ENCODE data around the gene GPR55. TPM values are rescaled to one million over a fixed set of nuclear protein-coding genes. Genes with fewer than 3 reads are reported as not detected.

The GPR55 gene
- polyA plus RNA-seq, 1 donor = 0.04 TPM

DNA sequence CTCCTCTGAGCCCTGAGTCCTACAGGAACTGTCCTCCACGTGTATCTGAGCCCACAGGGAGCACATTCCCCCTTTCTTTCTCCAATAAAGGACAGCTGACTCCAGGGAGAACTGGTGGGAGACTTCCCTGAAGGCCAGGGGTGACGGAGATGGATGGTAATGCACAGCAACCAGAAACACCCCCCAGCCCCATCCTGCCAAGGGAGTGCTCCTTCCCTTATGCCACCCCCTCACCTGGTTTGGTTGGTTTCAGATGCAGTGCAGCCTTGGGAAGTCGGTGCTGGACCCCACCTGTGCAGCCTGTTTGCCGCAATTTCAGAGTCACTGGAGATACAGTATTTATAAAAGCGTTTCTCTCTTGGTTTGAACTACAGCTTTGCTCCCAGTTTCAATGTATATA, 24.0 kb downstream of the GPR55 start:
- DNase-seq (ENCODE audit: low read depth) = no peak

GRCh38 chr2:230900336-230900995, 24.6 kb downstream of the GPR55 start:
- DNase-seq (ENCODE audit: low read depth) = no peak

- no peak for DNase-seq (ENCODE audit: low read depth)
Observed at GRCh38 chr2:230899786-230900185, 25.3 kb downstream of the GPR55 start.

DNA sequence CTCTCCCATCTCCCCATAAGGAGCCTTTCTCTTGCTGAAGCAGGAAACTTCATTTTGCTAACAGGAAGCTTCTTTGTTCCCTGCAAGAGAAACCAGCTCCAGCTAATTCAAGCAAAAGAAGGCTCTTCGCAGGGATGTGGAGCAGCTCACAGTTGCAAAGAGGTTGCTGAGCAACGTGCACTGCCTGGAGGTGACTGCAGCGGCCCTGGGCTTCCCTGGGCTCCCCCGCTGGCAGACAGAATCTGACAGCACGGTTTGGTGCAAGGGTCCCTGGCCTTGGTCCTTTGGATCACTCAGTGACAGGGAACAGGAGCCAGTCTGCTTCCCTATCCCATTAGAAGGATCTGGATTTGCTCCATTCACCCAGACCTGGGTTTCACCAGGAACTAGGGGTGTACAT, 25.8 kb downstream of the GPR55 start:
- no peak for DNase-seq (ENCODE audit: low read depth)

DNA sequence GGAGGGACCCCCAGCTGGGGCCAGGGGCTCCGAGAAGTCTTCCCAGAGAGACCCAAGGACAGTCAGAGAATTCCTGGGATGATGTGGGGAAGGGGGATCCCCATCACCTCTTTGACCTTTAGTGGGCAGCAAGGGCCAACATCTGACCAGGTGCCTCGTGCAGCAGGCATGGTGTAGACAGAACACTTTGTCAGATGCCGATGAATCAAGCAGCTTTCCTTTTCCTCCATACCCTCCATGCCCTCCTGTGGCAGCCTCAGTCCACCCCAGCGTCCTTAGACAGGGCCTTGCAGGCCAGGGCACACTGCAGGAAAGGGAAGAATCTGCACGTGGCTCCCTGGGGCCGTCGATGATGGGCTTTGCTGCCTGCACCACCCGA, 26.3 kb downstream of the GPR55 start:
- DNase-seq (ENCODE audit: low read depth) = no peak

DNA sequence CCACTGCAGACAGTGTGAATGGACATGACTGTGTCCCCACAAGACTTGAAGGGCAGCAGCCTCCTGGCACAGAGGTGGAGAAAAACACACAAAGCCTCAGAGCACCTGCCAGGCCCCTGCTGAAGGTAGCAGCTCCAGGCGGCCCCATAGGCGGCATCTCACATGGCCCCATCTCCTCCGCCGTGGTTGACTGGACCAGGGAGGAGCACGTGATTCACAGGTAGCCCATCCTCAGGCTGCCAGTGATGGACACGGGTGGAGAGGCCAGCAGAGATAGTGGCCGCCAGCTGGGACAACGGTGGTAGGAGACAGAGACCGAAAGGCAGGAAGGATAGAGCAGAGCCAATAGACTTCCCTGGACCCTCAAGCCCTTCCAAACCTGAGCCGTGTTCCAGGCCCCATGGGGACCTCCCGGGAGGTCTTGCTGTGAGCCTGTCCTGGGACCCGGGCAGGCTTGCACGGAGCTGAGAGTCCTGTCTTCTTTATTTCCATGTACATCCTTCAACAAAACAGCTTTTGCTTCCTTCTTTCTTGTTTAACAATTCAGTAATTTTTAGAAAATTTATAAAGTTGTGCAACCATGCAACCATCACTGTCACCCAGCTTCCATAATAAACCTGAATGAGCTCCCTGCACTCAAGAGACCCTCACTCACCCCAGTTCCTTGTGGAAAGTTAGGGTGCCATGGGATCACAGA, 26.9 kb downstream of the GPR55 start:
- no peak for DNase-seq (ENCODE audit: low read depth)

DNA sequence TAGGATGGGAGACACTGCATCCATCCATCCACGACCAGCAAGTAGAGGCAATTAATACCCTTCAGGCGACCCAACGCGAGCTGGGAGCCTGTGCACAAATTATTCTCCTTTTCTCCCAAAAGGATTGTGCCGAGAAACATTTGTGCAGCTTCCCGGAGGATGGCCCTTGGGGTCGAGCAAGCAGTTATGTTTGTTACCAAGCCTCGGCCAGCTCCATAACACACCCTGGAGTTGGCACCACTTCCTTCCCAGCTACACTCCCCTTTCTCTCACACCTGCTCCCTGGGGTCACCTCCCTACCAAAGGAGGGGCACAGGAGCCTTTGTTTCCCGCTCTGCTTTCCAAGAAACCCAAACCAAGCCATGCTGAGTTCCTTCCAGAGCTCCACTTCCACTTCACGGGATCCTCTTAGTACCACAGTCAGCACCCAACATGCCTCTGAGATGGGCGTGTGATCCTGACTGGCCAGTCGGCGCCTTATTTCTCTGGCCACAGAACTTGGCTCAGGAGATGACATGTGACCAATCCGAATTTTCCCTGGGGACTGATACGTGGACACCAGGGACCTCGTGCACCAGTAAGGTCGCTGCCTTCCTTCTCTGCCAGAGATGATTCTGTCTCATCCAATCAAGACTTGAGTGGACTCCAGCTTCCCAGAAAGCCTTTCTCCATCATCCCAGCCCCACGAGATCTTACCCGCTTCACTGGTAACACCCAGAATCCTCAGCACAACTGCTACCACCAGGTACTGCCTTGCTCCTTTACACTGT, 28.5 kb downstream of the GPR55 start:
- DNase-seq (ENCODE audit: low read depth) = no peak

GRCh38 chr2:230895536-230896345, 29.3 kb downstream of the GPR55 start:
- no peak for DNase-seq (ENCODE audit: low read depth)

DNA sequence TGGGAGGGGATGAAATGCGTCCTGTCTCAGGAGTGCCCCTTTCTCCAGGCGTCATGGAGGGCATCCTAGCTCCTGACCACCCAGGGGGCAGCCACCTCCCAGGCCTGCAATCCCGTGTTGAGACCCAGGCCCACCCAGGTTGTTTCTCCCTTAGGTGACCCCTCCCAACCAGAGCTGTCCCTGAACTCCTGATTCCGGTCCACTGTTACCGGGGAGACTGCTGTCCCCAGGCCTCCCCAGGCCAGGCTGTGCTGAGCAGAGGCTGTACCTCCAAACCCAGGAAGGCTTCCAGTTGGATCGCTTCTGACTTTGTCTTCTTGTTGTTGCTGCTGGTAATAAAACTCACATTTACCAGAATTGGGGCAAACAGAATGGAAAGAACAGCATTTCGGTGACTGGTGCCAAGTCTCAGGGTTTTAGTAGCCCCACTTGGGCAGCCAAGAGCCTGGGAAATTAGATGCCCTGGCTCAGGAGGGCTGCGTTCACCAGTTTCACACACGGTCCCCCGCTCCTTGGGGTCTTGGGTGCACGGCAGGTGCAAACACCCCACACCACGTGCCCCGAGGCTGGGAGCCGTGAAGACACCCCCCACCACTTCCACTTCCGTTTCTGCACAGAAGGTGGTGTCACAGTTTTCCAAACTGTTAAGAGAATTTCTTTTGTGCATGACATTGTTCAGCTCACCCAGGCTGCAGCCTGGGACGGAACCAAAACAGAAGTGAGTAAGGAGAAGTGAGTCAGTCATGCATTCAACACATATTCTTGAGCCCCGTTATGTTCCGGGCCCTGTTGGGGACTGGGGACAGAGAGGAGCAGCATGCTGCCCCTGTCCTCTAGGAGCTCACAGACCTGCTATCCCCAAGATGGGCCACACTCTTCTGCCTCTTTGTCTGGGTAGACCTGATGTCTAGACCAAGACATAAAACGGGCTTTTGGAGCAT, 30.9 kb downstream of the GPR55 start:
- DNase-seq (ENCODE audit: low read depth) = no peak

DNA sequence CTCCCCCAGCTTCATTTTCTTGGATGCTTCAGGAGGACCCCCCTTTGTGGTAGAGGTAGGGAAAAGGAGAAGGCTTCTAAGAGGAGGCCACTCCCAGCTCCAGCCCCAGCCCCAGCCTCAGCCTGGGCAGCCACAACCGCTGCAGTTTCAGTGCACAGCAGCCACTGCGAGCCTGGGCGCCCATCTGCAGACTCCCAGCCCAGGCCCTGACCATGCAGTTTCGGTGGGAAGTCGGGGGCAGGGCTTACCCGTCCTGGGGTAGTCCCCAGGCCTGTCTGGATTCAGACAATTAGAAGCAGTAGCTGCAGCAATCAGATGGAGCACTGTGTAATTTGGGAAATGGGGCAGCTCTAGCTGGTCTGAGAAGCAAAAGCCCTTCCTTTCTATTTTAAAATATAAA, 31.7 kb downstream of the GPR55 start:
- no peak for DNase-seq (ENCODE audit: low read depth)

DNA sequence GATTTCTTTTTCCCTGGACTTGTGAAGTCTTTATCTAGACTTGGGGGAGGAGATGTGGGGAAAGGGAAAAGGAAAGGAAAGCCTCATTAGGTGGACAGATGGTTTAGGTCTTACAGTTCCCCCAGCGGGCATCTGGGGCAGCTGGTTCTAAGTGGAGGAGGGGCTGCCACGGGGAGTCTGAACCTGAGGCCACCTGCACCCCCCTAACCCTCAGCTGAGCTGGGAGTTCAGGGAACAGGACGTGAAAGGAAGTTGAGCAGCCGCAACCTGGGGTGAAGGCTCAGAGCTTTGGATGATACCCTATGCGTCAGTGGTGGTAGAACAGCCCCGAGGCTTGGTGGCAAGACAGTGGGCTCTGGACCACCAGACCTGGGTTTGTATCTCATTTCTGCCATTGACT, 33.5 kb downstream of the GPR55 start:
- DNase-seq (ENCODE audit: low read depth) = no peak

GRCh38 chr2:230891064-230891463, 34.0 kb downstream of the GPR55 start:
- no peak for DNase-seq (ENCODE audit: low read depth)

DNA sequence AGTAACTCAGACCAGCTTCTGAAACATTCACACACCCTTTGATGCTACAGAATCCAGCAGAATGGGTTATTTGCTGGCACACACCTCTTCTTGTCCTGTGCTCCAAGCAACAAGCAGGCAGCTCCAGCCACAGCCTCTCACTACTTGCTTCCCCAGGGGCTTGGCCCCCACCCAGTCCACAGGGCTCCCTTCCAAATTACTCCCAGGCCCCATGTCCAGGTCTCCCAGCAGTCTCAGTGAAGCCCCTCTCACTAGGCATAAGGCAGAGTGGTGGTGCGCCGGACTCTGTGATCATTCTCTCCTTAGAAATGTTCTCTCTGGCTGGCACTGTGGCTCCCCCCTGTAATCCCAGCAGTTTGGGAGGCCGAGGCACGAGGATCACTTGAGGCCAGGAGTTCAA, 34.4 kb downstream of the GPR55 start:
- DNase-seq (ENCODE audit: low read depth) = no peak

- no peak for DNase-seq (ENCODE audit: low read depth)
Observed at GRCh38 chr2:230889911-230890601, 35.0 kb downstream of the GPR55 start.

DNA sequence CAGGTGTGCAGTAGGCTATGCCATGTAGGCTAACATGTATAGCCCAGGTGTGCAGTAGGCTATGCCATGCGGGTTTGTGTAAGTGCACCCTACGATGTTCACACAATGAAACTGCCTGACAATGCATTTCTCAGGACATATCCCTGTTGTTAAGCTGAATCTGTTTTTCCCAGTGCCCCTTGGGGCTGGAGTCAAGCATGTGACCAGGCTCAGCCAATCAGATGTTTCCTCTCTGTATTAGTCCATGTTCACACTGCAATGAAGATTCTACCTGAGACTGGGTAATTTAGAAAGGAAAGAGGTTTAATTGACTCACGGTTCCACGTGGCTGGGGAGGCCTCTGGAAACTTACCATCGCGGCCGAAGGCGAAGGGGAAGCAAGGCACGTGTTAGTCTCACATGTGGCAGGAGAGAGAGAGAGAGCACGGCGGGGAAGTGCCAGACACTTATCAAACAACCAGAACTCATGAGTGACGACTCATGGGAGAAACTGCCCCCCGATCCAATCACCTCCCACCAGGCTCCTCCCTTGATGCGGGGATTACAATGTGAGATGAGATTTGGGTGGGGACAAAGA, 36.1 kb downstream of the GPR55 start:
- no peak for DNase-seq (ENCODE audit: low read depth)

DNA sequence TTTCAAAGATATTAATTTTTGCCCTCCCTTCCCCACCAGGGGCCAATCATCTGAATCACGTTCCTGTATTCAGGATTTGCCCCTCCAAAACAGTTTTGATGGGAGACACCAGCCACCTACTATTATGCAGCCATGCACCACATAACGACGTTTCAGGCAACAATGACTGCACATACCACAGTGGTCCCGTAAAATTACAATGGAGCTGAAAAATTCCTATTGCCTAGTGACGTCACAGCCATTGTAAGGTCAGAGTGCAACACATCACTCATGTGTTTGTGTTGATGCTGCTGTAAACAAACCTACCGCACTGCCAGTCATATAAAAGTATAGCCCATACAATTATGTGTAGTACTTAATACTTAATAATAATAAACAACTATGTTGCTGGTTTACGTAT, 37.7 kb downstream of the GPR55 start:
- DNase-seq (ENCODE audit: low read depth) = no peak

DNA sequence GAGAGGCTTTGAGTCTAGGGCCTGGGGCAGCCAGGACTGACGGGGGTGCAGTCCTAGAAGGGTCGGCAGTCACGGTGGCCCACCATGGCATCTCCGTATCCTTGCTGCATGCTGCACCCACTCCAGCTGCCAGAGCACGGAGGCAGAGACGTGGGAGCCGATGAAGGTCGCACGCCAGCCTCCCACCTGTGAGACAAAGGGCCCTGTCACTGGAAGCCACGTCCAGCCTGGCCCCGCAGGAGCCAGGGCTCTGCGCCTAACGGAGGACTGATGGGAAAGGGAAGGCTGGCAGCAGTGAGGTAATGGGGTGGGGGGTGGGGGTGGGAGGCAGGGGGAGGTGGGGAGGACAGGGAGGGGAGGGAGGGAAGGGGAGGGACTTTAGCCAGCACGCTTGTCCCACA, 38.4 kb downstream of the GPR55 start:
- no peak for DNase-seq (ENCODE audit: low read depth)

DNA sequence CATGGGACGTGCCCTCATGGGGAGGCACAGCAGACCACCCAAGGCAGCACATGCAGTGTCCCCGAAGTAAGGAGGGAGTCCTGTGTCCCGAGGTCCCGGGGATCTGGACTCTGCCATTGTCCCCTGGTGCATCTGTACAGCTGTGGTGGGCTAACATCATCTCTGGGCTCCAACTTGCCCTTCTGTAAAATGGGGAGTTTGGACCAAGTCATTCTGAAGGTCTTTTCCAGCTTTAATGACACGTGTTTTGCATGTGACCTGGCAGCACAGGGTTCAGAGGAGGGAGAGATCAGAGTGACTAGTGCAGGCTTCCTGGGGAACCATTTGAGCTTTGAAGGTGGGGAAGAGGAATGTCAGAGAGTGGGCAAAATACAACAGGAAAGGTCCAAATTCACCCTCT, 38.8 kb downstream of the GPR55 start:
- no peak for DNase-seq (ENCODE audit: low read depth)

- DNase-seq (ENCODE audit: low read depth) = no peak
Observed at GRCh38 chr2:230885463-230886130, 39.4 kb downstream of the GPR55 start.

Measured in forelimb muscle (tissue), 1 donor.